OCI-LY1 (cell line): ENCODE measurements around the gene CACNG3.

Source experiments
- EZH2 ChIP-seq: fragments of 200-600 bp; sonication (generic), shearing (Covaris generic); IDR thresholded peaks from 2 replicates; pipeline ENCODE4 v1.8.0; 2017; ENCODE audit warnings: borderline replicate concordance, mixed run types, mild to moderate bottlenecking, antibody characterized with exemption, low read length, moderate library complexity, mixed read lengths
- TF ChIP-seq, protein P1 (sequence below): fragments of 200-600 bp; sonication (generic), shearing (Covaris generic); IDR thresholded peaks from 2 replicates; pipeline ENCODE4 v1.5.1; 2017; ENCODE audit warnings: mild to moderate bottlenecking, antibody characterized with exemption, low read length, moderate library complexity, mixed read lengths

DNA sequence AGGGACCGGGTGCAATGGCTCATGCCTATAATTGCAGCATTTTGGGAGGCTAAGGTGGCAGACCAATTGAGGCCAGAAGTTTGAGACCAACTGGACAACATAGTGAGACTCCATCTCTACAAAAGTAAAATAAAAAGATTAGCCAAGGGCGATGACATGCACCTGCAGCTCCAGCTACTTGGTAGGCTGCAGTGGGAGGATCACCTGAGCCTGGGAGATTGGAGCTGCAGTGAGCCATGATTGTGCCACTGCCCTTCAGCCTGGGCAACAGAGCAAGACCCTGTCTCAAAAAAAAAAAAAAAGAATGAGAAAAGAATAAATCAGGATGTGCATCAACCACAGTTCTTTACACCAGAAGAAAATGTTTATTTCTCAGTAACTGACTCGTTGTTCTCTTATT lies 76.0 kb downstream of the CACNG3 start:
- no peak for TF ChIP-seq EZH2
- TF ChIP-seq, protein P1, sequence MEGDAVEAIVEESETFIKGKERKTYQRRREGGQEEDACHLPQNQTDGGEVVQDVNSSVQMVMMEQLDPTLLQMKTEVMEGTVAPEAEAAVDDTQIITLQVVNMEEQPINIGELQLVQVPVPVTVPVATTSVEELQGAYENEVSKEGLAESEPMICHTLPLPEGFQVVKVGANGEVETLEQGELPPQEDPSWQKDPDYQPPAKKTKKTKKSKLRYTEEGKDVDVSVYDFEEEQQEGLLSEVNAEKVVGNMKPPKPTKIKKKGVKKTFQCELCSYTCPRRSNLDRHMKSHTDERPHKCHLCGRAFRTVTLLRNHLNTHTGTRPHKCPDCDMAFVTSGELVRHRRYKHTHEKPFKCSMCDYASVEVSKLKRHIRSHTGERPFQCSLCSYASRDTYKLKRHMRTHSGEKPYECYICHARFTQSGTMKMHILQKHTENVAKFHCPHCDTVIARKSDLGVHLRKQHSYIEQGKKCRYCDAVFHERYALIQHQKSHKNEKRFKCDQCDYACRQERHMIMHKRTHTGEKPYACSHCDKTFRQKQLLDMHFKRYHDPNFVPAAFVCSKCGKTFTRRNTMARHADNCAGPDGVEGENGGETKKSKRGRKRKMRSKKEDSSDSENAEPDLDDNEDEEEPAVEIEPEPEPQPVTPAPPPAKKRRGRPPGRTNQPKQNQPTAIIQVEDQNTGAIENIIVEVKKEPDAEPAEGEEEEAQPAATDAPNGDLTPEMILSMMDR = no peak
